Measurements from ENCODE around the gene STX8.

GRCh38 chr17:9269350-9270035 lies 306.1 kb downstream of the STX8 start:
- TF ChIP-seq, protein P1, sequence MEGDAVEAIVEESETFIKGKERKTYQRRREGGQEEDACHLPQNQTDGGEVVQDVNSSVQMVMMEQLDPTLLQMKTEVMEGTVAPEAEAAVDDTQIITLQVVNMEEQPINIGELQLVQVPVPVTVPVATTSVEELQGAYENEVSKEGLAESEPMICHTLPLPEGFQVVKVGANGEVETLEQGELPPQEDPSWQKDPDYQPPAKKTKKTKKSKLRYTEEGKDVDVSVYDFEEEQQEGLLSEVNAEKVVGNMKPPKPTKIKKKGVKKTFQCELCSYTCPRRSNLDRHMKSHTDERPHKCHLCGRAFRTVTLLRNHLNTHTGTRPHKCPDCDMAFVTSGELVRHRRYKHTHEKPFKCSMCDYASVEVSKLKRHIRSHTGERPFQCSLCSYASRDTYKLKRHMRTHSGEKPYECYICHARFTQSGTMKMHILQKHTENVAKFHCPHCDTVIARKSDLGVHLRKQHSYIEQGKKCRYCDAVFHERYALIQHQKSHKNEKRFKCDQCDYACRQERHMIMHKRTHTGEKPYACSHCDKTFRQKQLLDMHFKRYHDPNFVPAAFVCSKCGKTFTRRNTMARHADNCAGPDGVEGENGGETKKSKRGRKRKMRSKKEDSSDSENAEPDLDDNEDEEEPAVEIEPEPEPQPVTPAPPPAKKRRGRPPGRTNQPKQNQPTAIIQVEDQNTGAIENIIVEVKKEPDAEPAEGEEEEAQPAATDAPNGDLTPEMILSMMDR (IDR thresholded peaks at IDR 0.05; ENCODE audit: low read depth, low read length, missing input control): no peak
- TF ChIP-seq ATF3 (IDR thresholded peaks at IDR 0.05) (no peak), REST (IDR thresholded peaks at IDR 0.05) (no peak), GABPA (IDR thresholded peaks at IDR 0.05 in 1 of 2, conservative IDR thresholded peaks at IDR 0.05 in 1 of 2) (no peak), JUND (IDR thresholded peaks at IDR 0.05) (no peak), RAD21 (IDR thresholded peaks at IDR 0.05) (no peak), YY1 (IDR thresholded peaks at IDR 0.05) (no peak), FOXA1 (IDR thresholded peaks at IDR 0.05) (no peak), TAF1 (conservative IDR thresholded peaks at IDR 0.05) (no peak), EGR1 (IDR thresholded peaks at IDR 0.05; ENCODE audit: low read depth in 2 of 2) (no peak)

Measured in liver (tissue), 3 donors.